Upper lobe of left lung (tissue), 6 donors: ENCODE data around the gene TRIP4. TPM values are rescaled to one million over a fixed set of nuclear protein-coding genes. Genes with fewer than 3 reads are reported as not detected.
"Not testable (repeated sequence)": the region's sequence is repeated elsewhere in the genome, so short reads cannot be mapped to it uniquely, and the experiment has no call there.

ENCODE experiments used
- ATAC-seq, 2 donors: fragments of 200-7000 bp; cut with Tn5 transposase; one replicate each; pipeline ENCODE4 v1.9.1; 2022; ENCODE audit warnings: mild to moderate bottlenecking in 2 of 2, moderate library complexity in 2 of 2; ENCODE audit not compliant: low FRiP score in 2 of 2
- DNase-seq, 2 donors: peaks; one replicate each; pipeline ENCODE4 v3.0.0-alpha.2; 2019 to 2020
- H3K27ac ChIP-seq, 4 donors: fragments of 200-600 bp; sonication (generic); one replicate each; pipeline ENCODE4 v1.5.1; 2016 to 2019
- H3K27me3 ChIP-seq, 4 donors: fragments of 200-600 bp; sonication (generic); one replicate each; pipeline ENCODE4 v1.5.1; 2017 to 2019
- H3K36me3 ChIP-seq, 4 donors: fragments of 200-600 bp; sonication (generic); one replicate each; pipeline ENCODE4 v1.5.1; 2016 to 2019
- H3K4me1 ChIP-seq, 4 donors: fragments of 200-600 bp; sonication (generic); one replicate each; pipeline ENCODE4 v1.5.1; 2018 to 2019
- H3K4me3 ChIP-seq, 4 donors: fragments of 200-600 bp; sonication (generic); one replicate each; pipeline ENCODE4 v1.5.1; 2017 to 2019; ENCODE audit warnings: mild to moderate bottlenecking in 2 of 4, moderate library complexity in 1 of 4
- H3K9me3 ChIP-seq, 4 donors: fragments of 200-600 bp; sonication (generic); one replicate each; pipeline ENCODE4 v1.5.1; 2018 to 2019
- CTCF ChIP-seq, 6 experiments: fragments of 450-650 bp in 4 of 6; fragments of 200-600 bp in 2 of 6; sonication (generic) in 2 of 6; IDR thresholded peaks; one replicate each; pipeline ENCODE4 v1.5.1; 2016 to 2019; ENCODE audit warnings: antibody characterized with exemption in 6 of 6
- EP300 ChIP-seq, 4 donors: sonication (generic); formaldehyde crosslinking; IDR thresholded peaks; one replicate each; pipeline ENCODE4 v1.5.1; 2017; ENCODE audit warnings: antibody characterized with exemption in 4 of 4, control low read depth in 2 of 4
- POLR2A ChIP-seq, 4 donors: fragments of 450-650 bp; IDR thresholded peaks; one replicate each; pipeline ENCODE4 v1.5.1; 2016 to 2017; ENCODE audit warnings: antibody characterized with exemption in 4 of 4, mild to moderate bottlenecking in 2 of 4
- POLR2AphosphoS5 ChIP-seq, 2 donors: sonication (generic); formaldehyde crosslinking; IDR thresholded peaks; one replicate each; pipeline ENCODE4 v1.5.1; 2017; ENCODE audit warnings: antibody characterized with exemption in 2 of 2
- WGBS, 2 donors: methylation state at CpG; one replicate each; pipeline ENCODE4 v1.1.5; 2017 to 2018; 5-methylcytosine and 5-hydroxymethylcytosine counted together
- total RNA-seq, 6 donors: library from RNA; depleted of rRNA in 4 of 6; stranded (reverse); fragments of >200 nt in 4 of 6; gene quantifications; one replicate each; pipeline versions ENCODE4 v1.1.0 to v1.2.1, GENCODE V29; 2016 to 2021
- donor health status: DM: no; HTN: no; CAD: no; lungs with moderate emphysema.
- donor health status: DM: no; HTN: yes; CAD: no; lungs with severe emphysema.

TRIP4 gene
- total RNA-seq, 6 donors from 2014 or later: 10.9 to 48.2 (median 20.4) TPM

- whole genome bisulfite sequencing, 2 donors: 92 to 96% methylated on average over 7 of the region's 7 CpGs
- Histone ChIP-seq H3K27ac (no peak overlapping the region), H3K4me3 (no peak overlapping the region), H3K4me1 (peaks cover 11 to 23% (median 16%) of the 10 kb centered on the region in 4 donors), H3K27me3 (no peaks in the 10 kb centered on the region), H3K9me3 (no peaks in the 10 kb centered on the region), H3K36me3 (no peaks in the 10 kb centered on the region)
- TF ChIP-seq EP300 (IDR thresholded peaks at IDR 0.05): no peak
- no peak for TF ChIP-seq POLR2A (IDR thresholded peaks at IDR 0.05)
- TF ChIP-seq POLR2AphosphoS5 (IDR thresholded peaks at IDR 0.05): no peak
- no peak for TF ChIP-seq CTCF (IDR thresholded peaks at IDR 0.05)
- DNase-seq (no peak), ATAC-seq (no peak)
These were observed 1.3 kb upstream of the TRIP4 start for GRCh38 chr15:64386291-64386690.

GRCh38 chr15:64389036-64389435 is 1.4 kb downstream of the TRIP4 start:
- Histone ChIP-seq H3K36me3 (peaks cover 0 to 6% (median under 1%) of the 10 kb centered on the region in 4 donors), H3K27me3 (no peaks in the 10 kb centered on the region), H3K4me3 (peak overlapping the region in 2 of 4 donors; percentile 63 to 91), H3K9me3 (no peaks in the 10 kb centered on the region), H3K4me1 (peaks cover 11 to 19% (median 13%) of the 10 kb centered on the region in 4 donors), H3K27ac (no peak overlapping the region)
- ATAC-seq: no peak
- 82% methylated on average over 5 of the region's 5 CpGs for WGBS, 2 donors
- no peak for DNase-seq
- TF ChIP-seq EP300 (IDR thresholded peaks at IDR 0.05) (no peak), POLR2A (IDR thresholded peaks at IDR 0.05) (no peak), POLR2AphosphoS5 (IDR thresholded peaks at IDR 0.05) (no peak), CTCF (IDR thresholded peaks at IDR 0.05) (no peak)

- H3K27me3 ChIP-seq, H3K27ac ChIP-seq, DNase-seq, H3K9me3 ChIP-seq, ATAC-seq, H3K4me3 ChIP-seq: not testable (repeated sequence)
- Histone ChIP-seq H3K36me3 (peaks cover 16 to 40% (median 28%) of the 10 kb centered on the region in 4 donors), H3K4me1 (peaks cover 11 to 14% (median 13%) of the 10 kb centered on the region in 4 donors)
- WGBS, 2 donors: 86 to 94% methylated on average over 3 of the region's 3 CpGs
These were observed 4.8 kb downstream of the TRIP4 start for GRCh38 chr15:64392471-64392870.

- Histone ChIP-seq H3K9me3 (no peaks in the 10 kb centered on the region), H3K27ac (no peak overlapping the region), H3K36me3 (peaks cover 37 to 83% (median 58%) of the 10 kb centered on the region in 4 donors), H3K4me3 (no peak overlapping the region), H3K27me3 (no peaks in the 10 kb centered on the region), H3K4me1 (no peaks in the 10 kb centered on the region)
- ATAC-seq (no peak), DNase-seq (no peak)
- no peak for TF ChIP-seq POLR2AphosphoS5 (IDR thresholded peaks at IDR 0.05)
- no peak for TF ChIP-seq CTCF (IDR thresholded peaks at IDR 0.05)
- no peak for TF ChIP-seq POLR2A (IDR thresholded peaks at IDR 0.05)
- no peak for TF ChIP-seq EP300 (IDR thresholded peaks at IDR 0.05)
- 95 to 96% methylated on average over 5 of the region's 5 CpGs for WGBS, 2 donors
These were observed 9.2 kb downstream of the TRIP4 start for GRCh38 chr15:64396789-64397188.

GRCh38 chr15:64398575-64398974 is 10.9 kb downstream of the TRIP4 start:
- Histone ChIP-seq H3K27me3 (no peaks in the 10 kb centered on the region), H3K36me3 (peaks cover 45 to 99% (median 67%) of the 10 kb centered on the region in 4 donors), H3K4me3 (no peak overlapping the region), H3K27ac (no peak overlapping the region), H3K9me3 (no peaks in the 10 kb centered on the region), H3K4me1 (no peaks in the 10 kb centered on the region)
- TF ChIP-seq EP300 (IDR thresholded peaks at IDR 0.05): no peak
- TF ChIP-seq POLR2A (IDR thresholded peaks at IDR 0.05): no peak
- TF ChIP-seq CTCF (IDR thresholded peaks at IDR 0.05): no peak
- TF ChIP-seq POLR2AphosphoS5 (IDR thresholded peaks at IDR 0.05): no peak
- no peak for DNase-seq
- WGBS, 2 donors: 89 to 100% methylated on average over 2 of the region's 2 CpGs
- no peak for ATAC-seq
